GM10248 (cell line): ENCODE results near the gene GTF3C6.
"Not testable (repeated sequence)": the region's sequence is repeated elsewhere in the genome, so short reads cannot be mapped to it uniquely, and the experiment has no call there.

Experiments
- CTCF ChIA-PET: fragments of 300-600 bp; sonication (Branson Sonifier 250); formaldehyde crosslinking; extraction: SDS; loops from one replicate; lab custom pipeline; 2021; ENCODE audit warnings: antibody characterized with exemption; lab: Yijun Ruan, JAX
- POLR2A ChIA-PET: fragments of 350-650 bp; sonication (Branson Sonifier 250); formaldehyde crosslinking; extraction: SDS; loops from one replicate; lab custom pipeline; 2020; ENCODE audit warnings: antibody characterized with exemption; lab: Yijun Ruan, JAX
- DNase-seq: peaks from one replicate; pipeline ENCODE4 v3.0.0; 2012; ENCODE audit errors: extremely low spot score
- TF ChIP-seq, protein P1 (sequence below): IDR thresholded peaks from 2 replicates; pipeline ENCODE4 v1.5.1; 2012; ENCODE audit warnings: mild to moderate bottlenecking, low read depth; ENCODE audit errors: extremely low read depth, missing control alignments, control extremely low read depth

Gene GTF3C6

DNA sequence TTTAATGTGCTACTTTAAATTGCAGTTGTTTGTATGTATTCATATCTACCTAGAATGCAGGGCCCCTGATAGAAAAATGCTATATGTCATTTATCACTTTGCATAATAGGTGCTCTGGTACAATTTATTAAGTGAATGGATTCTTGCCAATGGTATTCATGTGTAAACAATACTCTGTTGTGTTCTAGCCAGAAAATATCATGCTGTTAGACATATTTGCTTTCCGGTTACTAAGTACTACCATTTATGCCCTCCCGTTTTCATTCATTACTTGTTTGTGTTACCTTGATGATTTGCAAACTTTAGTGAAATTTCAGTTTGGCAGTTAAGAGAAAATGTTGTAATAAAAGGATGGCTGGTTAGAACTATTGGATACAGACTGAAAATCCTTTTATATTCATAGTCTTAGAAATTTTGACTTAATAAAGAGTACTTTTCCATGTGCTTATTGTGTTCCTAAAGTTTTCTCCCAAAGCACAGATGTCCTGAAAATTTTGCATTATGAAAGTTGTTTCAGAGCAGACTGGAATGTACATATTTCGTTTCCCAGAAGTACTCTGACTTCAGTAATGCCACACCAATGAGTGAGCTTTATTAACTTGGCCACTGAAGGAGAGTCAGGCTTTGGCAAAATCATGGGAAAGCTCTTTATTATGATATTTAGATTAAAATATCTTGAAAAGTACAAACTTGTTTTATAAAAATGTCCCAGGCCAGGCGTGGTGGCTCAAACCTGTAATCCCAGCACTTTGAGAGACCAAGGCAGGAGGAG is 54.8 kb downstream of the GTF3C6 start:
- CTCF ChIA-PET = interaction anchor here (1.2 to 4.8 kb wide), 5 partner anchors 9 to 465 kb away, joined by 3 to 48 read pairs (median 16); no protein-coding TSS in a partner anchor
- DNase-seq = no peak
- TF ChIP-seq, protein P1, sequence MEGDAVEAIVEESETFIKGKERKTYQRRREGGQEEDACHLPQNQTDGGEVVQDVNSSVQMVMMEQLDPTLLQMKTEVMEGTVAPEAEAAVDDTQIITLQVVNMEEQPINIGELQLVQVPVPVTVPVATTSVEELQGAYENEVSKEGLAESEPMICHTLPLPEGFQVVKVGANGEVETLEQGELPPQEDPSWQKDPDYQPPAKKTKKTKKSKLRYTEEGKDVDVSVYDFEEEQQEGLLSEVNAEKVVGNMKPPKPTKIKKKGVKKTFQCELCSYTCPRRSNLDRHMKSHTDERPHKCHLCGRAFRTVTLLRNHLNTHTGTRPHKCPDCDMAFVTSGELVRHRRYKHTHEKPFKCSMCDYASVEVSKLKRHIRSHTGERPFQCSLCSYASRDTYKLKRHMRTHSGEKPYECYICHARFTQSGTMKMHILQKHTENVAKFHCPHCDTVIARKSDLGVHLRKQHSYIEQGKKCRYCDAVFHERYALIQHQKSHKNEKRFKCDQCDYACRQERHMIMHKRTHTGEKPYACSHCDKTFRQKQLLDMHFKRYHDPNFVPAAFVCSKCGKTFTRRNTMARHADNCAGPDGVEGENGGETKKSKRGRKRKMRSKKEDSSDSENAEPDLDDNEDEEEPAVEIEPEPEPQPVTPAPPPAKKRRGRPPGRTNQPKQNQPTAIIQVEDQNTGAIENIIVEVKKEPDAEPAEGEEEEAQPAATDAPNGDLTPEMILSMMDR = no peak
- POLR2A ChIA-PET = no interaction called here

DNA sequence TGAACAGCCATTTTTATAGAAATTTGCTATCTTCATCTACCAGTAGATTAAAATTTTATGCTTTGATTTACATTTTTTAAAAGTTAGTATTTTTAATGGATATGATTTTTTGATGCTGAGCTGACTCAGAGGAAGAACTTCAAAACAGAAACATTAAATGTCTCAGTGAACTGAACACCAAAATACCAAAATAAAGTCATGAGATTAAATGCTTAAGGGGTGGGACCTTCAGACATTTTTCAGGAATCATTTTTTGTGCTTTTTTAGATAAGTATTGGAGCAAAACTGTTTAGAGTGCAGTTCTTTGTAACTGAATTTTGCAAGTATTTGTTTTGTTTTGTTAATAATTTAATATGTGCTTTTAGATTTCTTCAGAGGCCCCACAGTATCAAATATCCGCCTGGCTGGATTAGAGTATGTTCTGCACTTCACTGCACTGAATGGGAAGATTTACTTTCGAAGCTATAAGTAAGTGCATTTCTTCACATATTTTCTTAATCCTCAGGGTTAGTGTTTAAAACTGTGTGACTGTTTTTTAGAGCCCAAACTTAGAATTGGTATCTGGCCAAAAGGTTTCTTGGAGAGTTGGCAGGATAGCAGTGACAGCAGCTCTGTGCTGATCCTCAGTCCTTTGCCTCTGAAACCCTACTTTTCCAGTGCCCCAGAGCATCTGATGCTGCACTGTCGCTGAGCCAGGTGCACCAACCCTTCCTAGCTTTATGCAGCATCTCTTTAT is 57.1 kb downstream of the GTF3C6 start:
- POLR2A ChIA-PET = no interaction called here
- TF ChIP-seq, protein P1 = no peak
- no peak for DNase-seq
- CTCF ChIA-PET = no interaction called here

DNA sequence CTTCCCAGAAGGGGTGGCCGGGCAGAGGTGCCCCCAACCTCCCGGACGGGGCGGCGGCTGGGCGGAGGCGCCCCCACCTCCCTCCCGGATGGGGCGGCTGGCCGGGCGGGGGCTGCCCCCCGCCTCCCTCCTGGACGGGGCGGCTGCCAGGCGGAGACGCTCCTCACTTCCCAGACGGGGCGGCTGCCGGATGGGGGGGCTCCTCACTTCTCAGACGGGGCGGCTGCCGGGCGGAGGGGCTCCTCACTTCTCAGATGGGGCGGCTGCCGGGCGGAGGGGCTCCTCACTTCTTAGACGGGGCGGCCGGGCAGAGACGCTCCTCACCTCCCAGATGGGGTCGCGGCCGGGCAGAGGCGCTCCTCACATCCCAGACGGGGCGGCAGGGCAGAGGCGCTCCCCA is 58.7 kb downstream of the GTF3C6 start:
- DNase-seq, CTCF ChIA-PET, POLR2A ChIA-PET: not testable (repeated sequence)
